Upper lobe of left lung (tissue), 6 donors: ENCODE data around the gene CARD16. TPM values are rescaled to one million over a fixed set of nuclear protein-coding genes. Genes with fewer than 3 reads are reported as not detected.

Source experiments
- total RNA-seq, 6 donors: library from RNA; depleted of rRNA in 4 of 6; stranded (reverse); fragments of >200 nt in 4 of 6; gene quantifications; one replicate each; pipeline versions ENCODE4 v1.1.0 to v1.2.1, GENCODE V29; 2016 to 2021
- donor health status: DM: no; HTN: no; CAD: no; lungs with moderate emphysema.
- donor health status: DM: no; HTN: yes; CAD: no; lungs with severe emphysema.

CARD16 gene
- total RNA-seq, 6 donors from 2014 or later = 5.2 to 79.3 (median 17.3) TPM

Other genes with a start within 250 kb of the CARD16 start
- gene CASP12, start 146.9 kb downstream of the CARD16 start, total RNA-seq = 1 to 10 TPM in 5 of 6 donors, under 1 TPM in 1; 0.91 to 9.5 (median 1.4) TPM
- gene CASP4, start 76.8 kb downstream of the CARD16 start, total RNA-seq = 100 to 1,000 TPM in 4 of 6 donors, 10 to 100 TPM in 2; 86.7 to 157 (median 104) TPM
- 1 to 10 TPM in 4 of 6 donors, not detected in 2; 1.0 to 4.1 (median 3.2) TPM for gene CASP5, start 22.2 kb downstream of the CARD16 start, total RNA-seq
- gene CASP1, start 10.2 kb downstream of the CARD16 start, total RNA-seq = 100 to 1,000 TPM in 1 of 6 donors, 10 to 100 TPM in 5; 25.1 to 122 (median 41.7) TPM
- not detected for gene CARD18, start 94.4 kb upstream of the CARD16 start, total RNA-seq